Mucosa of stomach (tissue), 1 donor: Measurements from ENCODE around the gene WWP2.

Experiments used
- H3K27me3 ChIP-seq: one replicate; pipeline ENCODE4 v1.7.0; 2013; ENCODE audit warnings: mild to moderate bottlenecking, low read length; ENCODE audit not compliant: control insufficient read depth, insufficient read depth
- H3K36me3 ChIP-seq: one replicate; pipeline ENCODE4 v1.7.0; 2013; ENCODE audit warnings: low read length; ENCODE audit not compliant: control insufficient read depth, insufficient read depth
- H3K4me1 ChIP-seq: one replicate; pipeline ENCODE4 v1.7.0; 2013; ENCODE audit warnings: mild to moderate bottlenecking, low read length; ENCODE audit not compliant: control insufficient read depth, insufficient read depth
- H3K4me3 ChIP-seq: one replicate; pipeline ENCODE4 v1.7.0; 2013; ENCODE audit warnings: low read length
- H3K9ac ChIP-seq: one replicate; pipeline ENCODE4 v1.7.0; 2013; ENCODE audit warnings: mild to moderate bottlenecking, low read length, moderate library complexity
- H3K9me3 ChIP-seq: one replicate; pipeline ENCODE4 v1.7.0; 2013; ENCODE audit warnings: mild to moderate bottlenecking, low read length, moderate library complexity; ENCODE audit not compliant: control insufficient read depth
- donor health status: Pancreatic carcinoma.

The WWP2 gene

GRCh38 chr16:69874271-69874670 lies 112.1 kb downstream of the WWP2 start:
- Histone ChIP-seq H3K36me3 (peaks cover 10% of the 10 kb centered on the region), H3K27me3 (no peaks in the 10 kb centered on the region)

GRCh38 chr16:69880640-69881133 lies 118.6 kb downstream of the WWP2 start:
- Histone ChIP-seq H3K4me1 (peaks cover 4% of the 10 kb centered on the region), H3K9ac (no peak overlapping the region), H3K27me3 (no peaks in the 10 kb centered on the region), H3K4me3 (no peak overlapping the region), H3K36me3 (no peaks in the 10 kb centered on the region), H3K9me3 (no peaks in the 10 kb centered on the region)

More at GRCh38 chr16:69874271-69874670, 112.1 kb downstream of the WWP2 start:
- Histone ChIP-seq H3K9ac (no peak overlapping the region), H3K4me1 (no peaks in the 10 kb centered on the region), H3K9me3 (no peaks in the 10 kb centered on the region), H3K4me3 (no peak overlapping the region)

GRCh38 chr16:69881141-69881540 lies 119.0 kb downstream of the WWP2 start:
- H3K4me1 ChIP-seq, result peaks cover 4% of the 10 kb centered on the region
- H3K9ac ChIP-seq, result no peak overlapping the region
- H3K27me3 ChIP-seq, result no peaks in the 10 kb centered on the region
- no peaks in the 10 kb centered on the region for H3K36me3 ChIP-seq
- no peaks in the 10 kb centered on the region for H3K9me3 ChIP-seq
- H3K4me3 ChIP-seq, result no peak overlapping the region

GRCh38 chr16:69883744-69884143 lies 121.6 kb downstream of the WWP2 start:
- Histone ChIP-seq H3K9ac (no peak overlapping the region), H3K4me1 (peaks cover 4% of the 10 kb centered on the region), H3K9me3 (no peaks in the 10 kb centered on the region), H3K4me3 (no peak overlapping the region), H3K27me3 (no peaks in the 10 kb centered on the region), H3K36me3 (no peaks in the 10 kb centered on the region)

DNA sequence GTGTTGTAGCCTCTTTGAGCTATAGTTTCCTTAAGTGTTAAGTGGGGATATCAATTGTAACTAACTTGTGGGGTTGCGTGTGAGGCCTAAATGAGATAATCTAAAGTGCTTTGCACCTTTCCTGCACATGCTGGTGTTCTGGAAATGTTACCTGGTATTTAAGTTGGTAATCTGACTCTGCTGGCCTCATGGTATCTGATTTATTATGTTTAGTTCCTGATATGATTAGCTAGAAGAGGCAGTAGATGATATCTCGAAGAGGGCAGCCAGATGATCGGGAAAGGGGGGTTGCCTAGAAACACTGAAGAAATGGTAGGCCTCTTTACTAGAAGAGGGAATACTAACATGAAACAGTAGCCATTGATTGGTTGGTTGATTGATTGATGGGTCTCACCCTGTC lies 123.6 kb downstream of the WWP2 start:
- Histone ChIP-seq H3K9ac (no peak overlapping the region), H3K27me3 (no peaks in the 10 kb centered on the region), H3K4me1 (peaks cover 19% of the 10 kb centered on the region), H3K4me3 (no peak overlapping the region), H3K36me3 (no peaks in the 10 kb centered on the region), H3K9me3 (no peaks in the 10 kb centered on the region)

DNA sequence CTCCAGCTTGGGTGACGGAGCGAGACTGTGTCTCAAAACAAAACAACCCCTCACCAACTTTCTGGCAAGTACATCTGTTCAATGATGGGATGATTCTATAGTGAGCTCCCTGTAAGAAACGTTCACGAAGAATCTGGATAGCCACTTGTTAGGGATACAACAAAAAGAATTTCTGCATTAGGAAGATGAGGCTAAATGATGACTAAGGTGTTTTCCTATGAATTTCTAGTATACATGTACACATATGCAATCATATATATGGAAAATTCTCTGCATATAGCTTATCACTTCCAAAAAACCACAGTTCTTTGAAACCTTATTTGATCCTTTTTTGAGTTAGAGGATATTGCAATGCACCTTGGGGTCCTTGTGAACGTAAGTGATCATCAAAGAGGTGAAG lies 124.6 kb downstream of the WWP2 start:
- H3K9me3 ChIP-seq, result no peaks in the 10 kb centered on the region
- no peaks in the 10 kb centered on the region for H3K27me3 ChIP-seq
- no peaks in the 10 kb centered on the region for H3K36me3 ChIP-seq
- peaks cover 24% of the 10 kb centered on the region for H3K4me1 ChIP-seq
- no peak overlapping the region for H3K4me3 ChIP-seq
- no peak overlapping the region for H3K9ac ChIP-seq

- Histone ChIP-seq H3K9ac (no peak overlapping the region), H3K4me1 (peaks cover 20% of the 10 kb centered on the region), H3K4me3 (no peak overlapping the region), H3K27me3 (no peaks in the 10 kb centered on the region), H3K9me3 (no peaks in the 10 kb centered on the region), H3K36me3 (no peaks in the 10 kb centered on the region)
These were observed 126.0 kb downstream of the WWP2 start for GRCh38 chr16:69888005-69888590.

- Histone ChIP-seq H3K4me1 (peaks cover 22% of the 10 kb centered on the region), H3K9ac (no peak overlapping the region), H3K4me3 (no peak overlapping the region), H3K36me3 (no peaks in the 10 kb centered on the region), H3K9me3 (no peaks in the 10 kb centered on the region), H3K27me3 (no peaks in the 10 kb centered on the region)
These were observed 127.3 kb downstream of the WWP2 start for GRCh38 chr16:69889295-69889964.

GRCh38 chr16:69890114-69890891 lies 128.2 kb downstream of the WWP2 start:
- Histone ChIP-seq H3K4me1 (peaks cover 26% of the 10 kb centered on the region), H3K9ac (peak overlapping the region; percentile 67), H3K27me3 (no peaks in the 10 kb centered on the region), H3K36me3 (no peaks in the 10 kb centered on the region), H3K9me3 (no peaks in the 10 kb centered on the region), H3K4me3 (no peak overlapping the region)

DNA sequence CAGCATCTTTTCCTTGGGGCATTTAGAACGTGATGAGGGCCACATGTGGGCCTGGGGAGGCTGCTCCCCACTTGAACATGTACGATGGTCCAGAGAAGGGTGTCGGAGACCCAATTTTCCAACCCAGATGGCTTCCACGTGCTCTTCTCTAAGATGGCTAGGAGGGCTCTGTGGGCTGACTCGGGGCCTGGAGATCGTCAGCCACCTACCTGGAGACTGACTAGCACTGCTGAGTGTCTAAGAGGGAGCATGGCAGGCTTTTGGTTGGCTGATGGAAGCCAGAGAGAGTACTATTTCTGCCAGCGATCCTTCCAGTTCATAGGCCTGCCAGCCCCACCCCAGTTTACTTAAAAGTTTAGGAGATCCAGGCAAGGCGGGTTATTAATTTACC lies 128.8 kb downstream of the WWP2 start:
- Histone ChIP-seq H3K9ac (peak overlapping the region; percentile 67), H3K9me3 (no peaks in the 10 kb centered on the region), H3K4me3 (no peak overlapping the region), H3K36me3 (no peaks in the 10 kb centered on the region), H3K4me1 (peaks cover 26% of the 10 kb centered on the region), H3K27me3 (no peaks in the 10 kb centered on the region)

- H3K9me3 ChIP-seq, result no peaks in the 10 kb centered on the region
- no peaks in the 10 kb centered on the region for H3K27me3 ChIP-seq
- no peak overlapping the region for H3K4me3 ChIP-seq
- peaks cover 26% of the 10 kb centered on the region for H3K4me1 ChIP-seq
- H3K9ac ChIP-seq, result no peak overlapping the region
- no peaks in the 10 kb centered on the region for H3K36me3 ChIP-seq
These were observed 130.2 kb downstream of the WWP2 start for GRCh38 chr16:69892378-69892777.

DNA sequence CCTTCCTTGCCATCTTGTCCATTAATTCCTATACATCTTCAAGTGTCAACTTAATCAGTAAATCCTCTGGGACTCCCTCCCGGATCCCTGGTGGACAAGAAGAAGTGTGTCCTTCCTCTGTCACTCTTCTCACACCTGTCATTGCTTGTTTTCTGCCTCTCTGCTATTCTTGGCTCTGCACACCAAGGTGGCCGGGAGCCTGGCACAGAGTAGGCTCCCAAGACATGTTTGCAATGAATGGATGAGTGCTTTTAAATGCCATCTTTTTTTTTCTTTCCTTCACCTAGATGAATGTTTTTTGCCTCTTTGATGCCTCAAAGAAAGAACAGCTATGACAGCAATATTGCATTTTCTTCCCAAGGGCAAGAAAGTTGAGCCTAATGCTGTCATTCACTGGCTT lies 131.0 kb downstream of the WWP2 start:
- Histone ChIP-seq H3K36me3 (no peaks in the 10 kb centered on the region), H3K27me3 (no peaks in the 10 kb centered on the region), H3K4me3 (no peak overlapping the region), H3K9ac (no peak overlapping the region), H3K4me1 (peaks cover 26% of the 10 kb centered on the region), H3K9me3 (no peaks in the 10 kb centered on the region)
